ENCODE measurements around the gene ZFYVE28.

GRCh38 chr4:2341911-2342652 lies 76.4 kb downstream of the ZFYVE28 start:
- TF ChIP-seq CTCF (IDR thresholded peaks at IDR 0.05) (no peak), POLR2A (IDR thresholded peaks at IDR 0.05) (no peak)
